Esophagus muscularis mucosa (tissue), 4 donors: ENCODE measurements around the gene E2F2. TPM values are rescaled to one million over a fixed set of nuclear protein-coding genes. Genes with fewer than 3 reads are reported as not detected.

Experiments used
- DNase-seq: peaks from one replicate; pipeline ENCODE4 v3.0.0-alpha.2; 2017; ENCODE audit errors: extremely low spot score
- H3K27ac ChIP-seq, 4 donors: fragments of 200-600 bp; sonication (generic); replicated peaks in 1 of 4; 1 replicate in 3 of 4; 2 replicates in 1 of 4; pipeline ENCODE4 v1.5.1; 2016 to 2019; ENCODE audit warnings: mild to moderate bottlenecking in 1 of 4
- H3K27me3 ChIP-seq, 4 donors: fragments of 200-600 bp; sonication (generic); one replicate each; pipeline versions ENCODE4 v1.5.1 to v1.6.0; 2016 to 2019
- H3K36me3 ChIP-seq, 4 donors: fragments of 200-600 bp; sonication (generic); one replicate each; pipeline ENCODE4 v1.5.1; 2016 to 2019
- H3K4me1 ChIP-seq, 4 donors: fragments of 200-600 bp; sonication (generic); one replicate each; pipeline ENCODE4 v1.5.1; 2016 to 2019
- H3K4me3 ChIP-seq, 4 donors: fragments of 200-600 bp; sonication (generic); 1 replicate in 2 of 4; 2 replicates in 2 of 4; pipeline ENCODE4 v1.5.1; 2016 to 2019; ENCODE audit warnings: mild to moderate bottlenecking in 4 of 4, moderate library complexity in 1 of 4
- H3K9me3 ChIP-seq, 4 donors: fragments of 200-600 bp; sonication (generic); 1 replicate in 3 of 4; 2 replicates in 1 of 4; pipeline ENCODE4 v1.5.1; 2016 to 2019
- EP300 ChIP-seq: sonication (generic); formaldehyde crosslinking; IDR thresholded peaks from one replicate; pipeline ENCODE4 v1.6.1; 2017; ENCODE audit warnings: antibody characterized with exemption
- POLR2A ChIP-seq: fragments of 450-650 bp; IDR thresholded peaks from one replicate; pipeline ENCODE4 v1.6.1; 2017; ENCODE audit warnings: antibody characterized with exemption, moderate library complexity, mild to moderate bottlenecking, low read depth
- POLR2AphosphoS5 ChIP-seq, 2 donors: sonication (generic); formaldehyde crosslinking; IDR thresholded peaks; one replicate each; pipeline ENCODE4 v1.6.1; 2017; ENCODE audit warnings: antibody characterized with exemption in 2 of 2
- WGBS: methylation state at CpG from one replicate; pipeline ENCODE4 v1.1.5; 2018; 5-methylcytosine and 5-hydroxymethylcytosine counted together
- intact Hi-C: fragments of 100-400 bp; cut with DNase I; formaldehyde crosslinking; loops from one replicate; pipeline ENCODE4 v1.15.1; 2023
- total RNA-seq, 4 donors: library from RNA; depleted of rRNA; stranded (reverse); fragments of >200 nt; gene quantifications; one replicate each; pipeline versions ENCODE4 v1.1.0 to v1.2.1, GENCODE V29; 2016
- TF ChIP-seq, protein P1 (sequence below), 3 experiments: fragments of 200-600 bp in 2 of 3; fragments of 450-650 bp in 1 of 3; sonication (generic) in 2 of 3; IDR thresholded peaks; one replicate each; pipeline ENCODE4 v1.5.1; 2017 to 2019; ENCODE audit warnings: antibody characterized with exemption in 3 of 3, mild to moderate bottlenecking in 2 of 3, moderate library complexity in 1 of 3

The E2F2 gene
- total RNA-seq, 4 donors from 2014 or later = 0.11 to 0.26 (median 0.17) TPM; not detected in 1

GRCh38 chr1:23539698-23540266, 8.7 kb upstream of the E2F2 start:
- no peak overlapping the region for H3K27ac ChIP-seq

DNA sequence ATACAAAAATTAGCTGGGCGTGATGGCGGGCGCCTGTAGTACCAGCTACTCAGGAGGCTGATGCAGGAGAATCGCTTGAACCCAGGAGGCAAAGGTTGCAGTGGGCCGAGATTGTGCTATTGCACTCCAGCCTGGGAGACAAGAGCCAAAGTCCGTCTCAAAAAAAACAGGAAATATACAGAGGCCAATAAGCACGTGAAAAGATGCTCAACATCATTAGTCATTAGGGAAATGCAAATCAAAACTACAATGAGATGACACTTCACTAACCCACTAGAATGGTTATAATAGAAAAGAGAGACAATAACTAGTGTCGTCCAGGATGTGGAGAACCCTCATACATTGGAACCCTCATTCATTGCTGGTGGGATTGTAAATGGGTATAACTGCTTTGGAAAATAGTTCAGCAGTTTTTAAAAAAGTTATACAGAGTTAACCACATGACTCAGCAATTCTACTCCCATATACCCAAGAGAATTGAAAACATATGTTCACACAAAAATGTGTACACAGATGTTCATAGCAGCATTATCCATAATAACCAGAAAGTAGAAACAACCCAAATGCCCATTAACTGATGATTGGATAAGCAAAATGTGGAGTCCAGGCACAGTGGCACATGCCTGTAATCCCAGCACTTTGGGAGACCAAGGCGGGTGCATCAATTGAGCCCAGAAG, 6.4 kb upstream of the E2F2 start:
- Histone ChIP-seq H3K4me1 (peaks cover 0 to 11% (median 10%) of the 10 kb centered on the region in 4 donors), H3K27me3 (no peaks in the 10 kb centered on the region), H3K4me3 (no peak overlapping the region), H3K27ac (no peak overlapping the region), H3K9me3 (no peaks in the 10 kb centered on the region), H3K36me3 (no peaks in the 10 kb centered on the region)
- WGBS = 70% methylated on average over 9 of the region's 9 CpGs
- DNase-seq = no peak
- intact Hi-C loops = loop anchor here (10.0 kb wide), 1 partner anchor 193 kb away; the partner anchor contains the start of gene HNRNPR
- TF ChIP-seq POLR2AphosphoS5 (IDR thresholded peaks at IDR 0.05) (no peak), POLR2A (no peak), EP300 (no peak)
- TF ChIP-seq, protein P1, sequence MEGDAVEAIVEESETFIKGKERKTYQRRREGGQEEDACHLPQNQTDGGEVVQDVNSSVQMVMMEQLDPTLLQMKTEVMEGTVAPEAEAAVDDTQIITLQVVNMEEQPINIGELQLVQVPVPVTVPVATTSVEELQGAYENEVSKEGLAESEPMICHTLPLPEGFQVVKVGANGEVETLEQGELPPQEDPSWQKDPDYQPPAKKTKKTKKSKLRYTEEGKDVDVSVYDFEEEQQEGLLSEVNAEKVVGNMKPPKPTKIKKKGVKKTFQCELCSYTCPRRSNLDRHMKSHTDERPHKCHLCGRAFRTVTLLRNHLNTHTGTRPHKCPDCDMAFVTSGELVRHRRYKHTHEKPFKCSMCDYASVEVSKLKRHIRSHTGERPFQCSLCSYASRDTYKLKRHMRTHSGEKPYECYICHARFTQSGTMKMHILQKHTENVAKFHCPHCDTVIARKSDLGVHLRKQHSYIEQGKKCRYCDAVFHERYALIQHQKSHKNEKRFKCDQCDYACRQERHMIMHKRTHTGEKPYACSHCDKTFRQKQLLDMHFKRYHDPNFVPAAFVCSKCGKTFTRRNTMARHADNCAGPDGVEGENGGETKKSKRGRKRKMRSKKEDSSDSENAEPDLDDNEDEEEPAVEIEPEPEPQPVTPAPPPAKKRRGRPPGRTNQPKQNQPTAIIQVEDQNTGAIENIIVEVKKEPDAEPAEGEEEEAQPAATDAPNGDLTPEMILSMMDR (IDR thresholded peaks at IDR 0.05) = no peak

More at GRCh38 chr1:23539698-23540266, 8.7 kb upstream of the E2F2 start:
- 8% methylated on average over 14 of the region's 16 CpGs for WGBS
- intact Hi-C loops = loop anchor here (1.0 to 10.0 kb wide), 2 partner anchors 42 to 195 kb away; partner anchors contain the start of gene HNRNPR
- H3K9me3 ChIP-seq = no peaks in the 10 kb centered on the region
- peak overlapping the region; percentile 4 to 22 (median 12) for H3K4me3 ChIP-seq
- peak; percentile 98 for DNase-seq
- H3K4me1 ChIP-seq = peaks cover under 1 to 17% (median 13%) of the 10 kb centered on the region in 4 donors
- TF ChIP-seq, protein P1 (IDR thresholded peaks at IDR 0.05) = peak; percentile 91 to 95 (median 91)
- TF ChIP-seq POLR2A (no peak), EP300 (no peak), POLR2AphosphoS5 (IDR thresholded peaks at IDR 0.05) (peak in 1 of 2 donors; percentile 61)
- H3K27me3 ChIP-seq = no peaks in the 10 kb centered on the region
- no peaks in the 10 kb centered on the region for H3K36me3 ChIP-seq

- Histone ChIP-seq H3K4me1 (peaks cover 18 to 30% (median 26%) of the 10 kb centered on the region in 4 donors), H3K9me3 (no peaks in the 10 kb centered on the region), H3K4me3 (no peak overlapping the region), H3K27me3 (peaks cover 0 to 23% (median 0%) of the 10 kb centered on the region in 4 donors), H3K36me3 (no peaks in the 10 kb centered on the region), H3K27ac (peak overlapping the region in 1 of 4 donors; percentile 40)
- intact Hi-C loops = loop anchor here (10.0 kb wide), 1 partner anchor 189 kb away; the partner anchor contains the start of gene HNRNPR
- TF ChIP-seq POLR2AphosphoS5 (IDR thresholded peaks at IDR 0.05) (no peak), POLR2A (no peak), EP300 (no peak)
- TF ChIP-seq, protein P1 (IDR thresholded peaks at IDR 0.05) = no peak
- WGBS = 85% methylated on average over 6 of the region's 6 CpGs
- no peak for DNase-seq
Observed at GRCh38 chr1:23533246-23534023, 2.4 kb upstream of the E2F2 start.

DNA sequence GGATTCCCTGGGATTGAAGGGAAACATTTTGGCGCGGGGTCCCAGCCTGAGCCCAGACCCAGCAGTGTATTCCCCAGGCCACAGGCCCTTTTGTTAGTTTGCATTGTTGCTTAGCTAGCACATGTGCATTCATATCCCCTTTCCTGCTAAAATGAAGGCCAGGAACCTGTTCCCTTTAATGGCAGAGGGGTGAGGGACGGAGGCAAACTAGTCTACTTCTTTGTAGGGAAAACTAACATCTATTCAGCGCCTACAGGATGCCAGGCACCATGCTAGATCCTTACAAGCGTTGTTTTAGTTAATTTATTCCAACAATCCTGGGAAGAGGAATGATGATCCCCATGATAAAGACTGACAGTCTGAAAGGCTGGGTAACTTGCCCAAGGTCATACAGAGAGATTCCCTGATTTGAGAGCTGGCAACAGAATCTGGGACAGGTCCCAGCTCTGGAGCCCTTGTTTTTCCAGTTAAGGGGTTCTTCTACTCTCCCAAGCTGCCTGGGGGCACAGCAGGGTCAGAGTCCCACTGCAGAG, 595 bp upstream of the E2F2 start:
- peaks cover 18 to 42% (median 32%) of the 10 kb centered on the region in 4 donors for H3K4me1 ChIP-seq
- no peak for TF ChIP-seq POLR2AphosphoS5 (IDR thresholded peaks at IDR 0.05)
- no peak for TF ChIP-seq EP300
- TF ChIP-seq, protein P1 (IDR thresholded peaks at IDR 0.05) = no peak
- TF ChIP-seq POLR2A = no peak
- peak overlapping the region; percentile 32 to 72 (median 56) for H3K27ac ChIP-seq
- no peak for DNase-seq
- intact Hi-C loops = loop anchor here (10.0 kb wide), 1 partner anchor 187 kb away; the partner anchor contains the start of gene HNRNPR
- H3K27me3 ChIP-seq = peaks cover 0 to 41% (median 0%) of the 10 kb centered on the region in 4 donors
- H3K4me3 ChIP-seq = peak overlapping the region; percentile 58 to 65 (median 60)
- WGBS = 39% methylated on average over 3 of the region's 5 CpGs
- H3K36me3 ChIP-seq = no peaks in the 10 kb centered on the region
- no peaks in the 10 kb centered on the region for H3K9me3 ChIP-seq
